Kasumi-1 (cell line): ENCODE data around the gene SFXN4.

ENCODE experiments used
- DNase-seq, 2 experiments: peaks; one replicate each; lab custom pipeline; 2025; lab: John Stamatoyannopoulos, UW

The SFXN4 gene

GRCh38 chr10:119165171-119166117, at the start of gene SFXN4:
Gene SFXN4 (minus strand): TSS chr10:119165714. CDS start chr10:119165647, 67 bp downstream.
- DNase-seq, result peak; percentile 90 to 92

- no peak for DNase-seq
Measured at GRCh38 chr10:119211625-119212441, 46.3 kb upstream of the SFXN4 start.

GRCh38 chr10:119211176-119211575, 45.7 kb upstream of the SFXN4 start:
- no peak for DNase-seq

- DNase-seq, result no peak
Measured at GRCh38 chr10:119210633-119211032, 45.1 kb upstream of the SFXN4 start.

GRCh38 chr10:119209736-119210355, 44.3 kb upstream of the SFXN4 start:
- DNase-seq, result no peak

- DNase-seq, result peak; percentile 68 to 82
Measured at GRCh38 chr10:119209035-119209735, 43.7 kb upstream of the SFXN4 start.

- DNase-seq, result no peak
Measured at GRCh38 chr10:119208553-119208940, 43.0 kb upstream of the SFXN4 start.

- DNase-seq, result peak; percentile 22 to 43
Measured at GRCh38 chr10:119207713-119208552, 42.4 kb upstream of the SFXN4 start.

GRCh38 chr10:119207366-119207666, 41.8 kb upstream of the SFXN4 start, which contains the start of gene GRK5:
Gene GRK5 (plus strand): TSS chr10:119207571. CDS start chr10:119207918, 347 bp downstream.
- peak; percentile 94 to 96 for DNase-seq

- DNase-seq, result peak; percentile 65 to 82
Measured at GRCh38 chr10:119206603-119207365, 41.3 kb upstream of the SFXN4 start.

GRCh38 chr10:119205894-119206602, 40.5 kb upstream of the SFXN4 start:
- peak; percentile 90 to 91 for DNase-seq

GRCh38 chr10:119203006-119203405, 37.5 kb upstream of the SFXN4 start:
- no peak for DNase-seq

- DNase-seq, result no peak
Measured at GRCh38 chr10:119201233-119201632, 35.7 kb upstream of the SFXN4 start.

- peak; percentile 94 to 96 for DNase-seq
Measured at GRCh38 chr10:119199231-119199992, 33.9 kb upstream of the SFXN4 start.

GRCh38 chr10:119198438-119198837, 32.9 kb upstream of the SFXN4 start:
- peak; percentile 79 to 91 for DNase-seq

GRCh38 chr10:119197921-119198320, 32.4 kb upstream of the SFXN4 start:
- peak; percentile 47 to 55 for DNase-seq

- no peak for DNase-seq
Measured at GRCh38 chr10:119191881-119192280, 26.4 kb upstream of the SFXN4 start.

- peak; percentile 80 to 87 for DNase-seq
Measured at GRCh38 chr10:119190954-119191785, 25.7 kb upstream of the SFXN4 start.
